Ishikawa (cell line): Measurements from ENCODE around the gene MBTPS2.

Experiments used
- CEBPB ChIP-seq: IDR thresholded peaks from 2 replicates; pipeline ENCODE4 v1.6.1; 2012
- CREB1 ChIP-seq: IDR thresholded peaks from 2 replicates; pipeline ENCODE4 v1.6.1; 2012; ENCODE audit warnings: low read depth
- EGR1 ChIP-seq: IDR thresholded peaks from 2 replicates; pipeline ENCODE4 v1.6.1; 2012
- EP300 ChIP-seq: IDR thresholded peaks from 2 replicates; pipeline ENCODE4 v1.6.1; 2012; ENCODE audit warnings: borderline replicate concordance
- FOXM1 ChIP-seq: IDR thresholded peaks from 2 replicates; pipeline ENCODE4 v1.6.1; 2012; ENCODE audit warnings: low read depth, borderline replicate concordance
- MAX ChIP-seq: IDR thresholded peaks from 2 replicates; pipeline ENCODE4 v1.6.1; 2012
- NFIC ChIP-seq: IDR thresholded peaks from 2 replicates; pipeline ENCODE4 v1.6.1; 2012
- RAD21 ChIP-seq: IDR thresholded peaks from 2 replicates; pipeline ENCODE4 v1.6.1; 2012; ENCODE audit warnings: low read depth
- REST ChIP-seq: IDR thresholded peaks from 2 replicates; pipeline ENCODE4 v1.6.1; 2012; ENCODE audit warnings: low read depth, mild to moderate bottlenecking
- TAF1 ChIP-seq: IDR thresholded peaks from 2 replicates; pipeline ENCODE4 v1.6.1; 2012; ENCODE audit warnings: low read depth, mild to moderate bottlenecking
- TCF12 ChIP-seq: IDR thresholded peaks from 2 replicates; pipeline ENCODE4 v1.6.1; 2012; ENCODE audit warnings: low read depth
- TEAD4 ChIP-seq: IDR thresholded peaks from 2 replicates; pipeline ENCODE4 v1.6.1; 2012
- USF1 ChIP-seq: IDR thresholded peaks from 2 replicates; pipeline ENCODE4 v1.6.1; 2012
- YY1 ChIP-seq: IDR thresholded peaks from 2 replicates; pipeline ENCODE4 v1.6.1; 2012; ENCODE audit warnings: low read depth
- ZBTB7A ChIP-seq: IDR thresholded peaks from 2 replicates; pipeline ENCODE4 v1.6.1; 2012; ENCODE audit warnings: low read depth

The MBTPS2 gene

GRCh38 chrX:21802839-21803238 lies 36.6 kb upstream of the MBTPS2 start:
- TF ChIP-seq CEBPB (no peak), EGR1 (no peak), USF1 (no peak), NFIC (no peak)

GRCh38 chrX:21806691-21807090 lies 32.7 kb upstream of the MBTPS2 start:
- TF ChIP-seq RAD21 (no peak), REST (no peak)

GRCh38 chrX:21811832-21812231 lies 27.6 kb upstream of the MBTPS2 start:
- TF ChIP-seq USF1: no peak
- TF ChIP-seq EGR1: no peak
- TF ChIP-seq EP300: no peak
- no peak for TF ChIP-seq RAD21
- no peak for TF ChIP-seq REST
- TF ChIP-seq FOXM1: no peak
- TF ChIP-seq MAX: no peak
- no peak for TF ChIP-seq TCF12
- TF ChIP-seq TAF1: no peak
- TF ChIP-seq NFIC: no peak
- no peak for TF ChIP-seq TEAD4
- no peak for TF ChIP-seq CEBPB
- TF ChIP-seq ZBTB7A: no peak
- TF ChIP-seq YY1: no peak
- no peak for TF ChIP-seq CREB1

DNA sequence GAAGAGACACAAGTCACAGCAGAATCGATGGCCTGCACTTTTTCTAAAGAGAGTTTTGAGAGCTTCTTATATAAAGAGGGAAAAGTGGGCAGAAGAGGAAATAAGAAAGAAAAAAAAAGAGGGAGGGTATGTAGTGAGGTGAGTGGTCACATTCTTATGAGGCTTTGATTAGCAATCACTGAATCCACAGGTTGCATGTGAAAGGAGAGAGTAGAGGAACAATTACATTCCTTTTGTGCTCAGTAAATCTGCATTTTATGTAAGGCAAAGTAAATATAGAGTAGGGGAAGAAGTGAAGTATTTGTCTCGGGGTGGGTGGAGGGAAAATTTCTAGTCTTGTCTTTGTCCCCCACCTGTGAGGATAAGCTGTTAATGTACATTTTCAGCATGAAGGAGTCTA lies 26.8 kb upstream of the MBTPS2 start:
- TF ChIP-seq RAD21: no peak
- no peak for TF ChIP-seq CREB1

DNA sequence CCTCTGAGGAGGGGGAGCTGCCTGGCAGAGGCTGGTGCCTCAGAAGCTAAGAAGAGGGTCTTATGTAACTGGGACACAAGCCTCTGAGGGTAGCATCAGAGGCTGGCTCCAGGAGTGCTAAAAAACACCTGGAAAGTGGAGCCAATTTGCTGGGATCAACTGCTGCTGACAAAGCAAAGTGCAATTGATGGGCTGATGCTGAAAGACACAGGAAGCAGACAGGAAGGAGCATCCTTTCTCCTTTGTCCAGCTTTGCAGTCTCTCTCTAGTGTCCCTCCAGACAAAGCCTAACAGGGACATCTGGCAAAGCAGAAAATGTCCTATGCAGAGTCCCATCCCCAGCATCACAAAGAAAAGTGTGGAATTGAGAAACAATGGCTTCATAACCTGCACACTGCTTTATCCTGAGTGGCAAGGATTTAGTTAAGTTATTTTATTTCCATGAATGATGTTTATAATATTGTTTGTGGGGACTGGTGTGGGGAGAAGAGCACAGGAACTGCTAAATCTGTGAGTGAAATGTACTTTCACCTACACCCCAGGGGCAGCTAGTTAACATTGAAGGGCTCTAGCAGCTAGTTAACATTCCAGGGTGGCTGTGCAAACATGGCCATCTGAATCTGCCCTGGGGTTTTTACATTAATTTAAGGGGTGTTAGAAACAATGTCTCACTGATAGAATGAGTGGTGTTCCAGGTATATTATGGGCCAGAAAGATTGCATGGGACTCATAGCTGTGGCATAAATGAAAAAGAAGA lies 25.6 kb upstream of the MBTPS2 start:
- no peak for TF ChIP-seq ZBTB7A
- TF ChIP-seq REST: no peak
- no peak for TF ChIP-seq MAX
- TF ChIP-seq NFIC: no peak
- no peak for TF ChIP-seq EP300
- TF ChIP-seq TEAD4: no peak
- TF ChIP-seq CREB1: no peak
- TF ChIP-seq TAF1: no peak
- no peak for TF ChIP-seq RAD21
- no peak for TF ChIP-seq YY1
- TF ChIP-seq CEBPB: no peak
- TF ChIP-seq USF1: no peak
